Activated CD4-positive, alpha-beta T cell treated with anti-CD3 and anti-CD28 coated beads, Interleukin-2, amount 10 ng/mL, durations not matched to agents 24 days and 14 days (primary cell): ENCODE data around the gene DYDC1. TPM values are rescaled to one million over a fixed set of nuclear protein-coding genes. Genes with fewer than 3 reads are reported as not detected.
"Not testable (repeated sequence)": the region's sequence is repeated elsewhere in the genome, so short reads cannot be mapped to it uniquely, and the experiment has no call there.

Source experiments
- DNase-seq: peaks from one replicate; pipeline ENCODE4 v3.0.0; 2022
- H3K27ac Mint-ChIP-seq: one replicate; pipeline ENCODE4 v1.8.0; 2022; ENCODE audit warnings: mild to moderate bottlenecking, mixed read lengths
- H3K27me3 Mint-ChIP-seq: one replicate; pipeline ENCODE4 v1.8.0; 2022; ENCODE audit warnings: mixed read lengths
- H3K36me3 Mint-ChIP-seq: one replicate; pipeline ENCODE4 v1.8.0; 2022; ENCODE audit warnings: low read depth, mild to moderate bottlenecking, mixed read lengths
- H3K4me1 Mint-ChIP-seq: one replicate; pipeline ENCODE4 v1.8.0; 2021; ENCODE audit warnings: mixed read lengths
- H3K4me3 Mint-ChIP-seq: one replicate; pipeline ENCODE4 v1.8.0; 2022; ENCODE audit warnings: mild to moderate bottlenecking, moderate library complexity, mixed read lengths
- H3K9me3 Mint-ChIP-seq: one replicate; pipeline ENCODE4 v1.8.0; 2021; ENCODE audit warnings: mixed read lengths
- intact Hi-C: fragments of 100-400 bp; cut with micrococcal nuclease; formaldehyde crosslinking; loops from one replicate; pipeline ENCODE4 v1.15.1; 2023
- total RNA-seq: library from RNA; stranded (reverse); gene quantifications from 2 replicates; pipeline ENCODE4 v1.2.3, GENCODE V29; 2022

Gene DYDC1
- total RNA-seq, 1 donor from 2014 or later, result not detected

DNA sequence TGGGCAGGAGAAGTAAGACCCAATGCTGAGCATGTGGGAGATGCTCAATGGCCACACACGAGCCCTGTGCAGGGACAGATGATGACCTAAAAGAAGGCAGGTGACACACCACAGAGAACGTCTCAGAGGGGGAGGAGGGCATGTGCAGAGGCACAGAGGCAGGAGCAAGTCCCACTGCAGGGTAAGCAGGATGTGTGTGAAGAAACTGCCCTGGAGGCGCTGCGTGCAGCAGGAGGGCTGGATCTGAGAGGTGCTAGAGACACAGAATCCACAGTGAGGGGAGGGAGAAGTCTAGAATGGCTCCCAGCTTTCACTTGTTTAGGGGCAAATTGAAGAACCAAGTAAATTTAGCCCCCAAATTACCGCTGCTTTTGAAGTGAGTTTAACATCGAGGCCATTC lies 14.9 kb upstream of the DYDC1 start:
- Mint-ChIP-seq H3K36me3 (no peaks in the 10 kb centered on the region), H3K27me3 (peaks cover 5% of the 10 kb centered on the region), H3K4me1 (no peaks in the 10 kb centered on the region), H3K27ac (no peak overlapping the region), H3K4me3 (no peak overlapping the region), H3K9me3 (peaks cover 11% of the 10 kb centered on the region)
- intact Hi-C loops, result no loop called here
- DNase-seq, result no peak

DNA sequence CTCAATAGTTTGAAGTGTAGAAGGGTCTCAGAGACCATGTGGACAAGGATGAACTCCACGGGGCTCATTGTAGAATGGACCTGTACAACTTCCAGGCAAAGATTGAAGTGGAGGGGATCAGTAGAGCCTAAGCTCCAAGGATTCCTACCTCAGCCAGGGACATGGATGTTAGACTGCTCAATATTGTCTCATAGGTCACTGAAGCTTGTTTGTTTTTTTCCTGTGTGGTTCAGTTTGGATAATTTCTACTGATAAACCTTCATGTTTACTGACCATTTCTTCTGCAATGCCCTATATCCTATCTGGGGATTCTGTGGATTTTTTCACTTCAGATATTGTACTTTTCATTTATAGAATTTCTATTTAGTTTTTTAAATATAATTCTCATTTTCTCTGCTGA lies 9.0 kb upstream of the DYDC1 start:
- no peak overlapping the region for H3K4me3 Mint-ChIP-seq
- intact Hi-C loops, result no loop called here
- no peak overlapping the region for H3K27ac Mint-ChIP-seq
- no peak for DNase-seq
- no peaks in the 10 kb centered on the region for H3K36me3 Mint-ChIP-seq
- peaks cover 11% of the 10 kb centered on the region for H3K9me3 Mint-ChIP-seq
- peaks cover 8% of the 10 kb centered on the region for H3K27me3 Mint-ChIP-seq
- H3K4me1 Mint-ChIP-seq, result no peaks in the 10 kb centered on the region

DNA sequence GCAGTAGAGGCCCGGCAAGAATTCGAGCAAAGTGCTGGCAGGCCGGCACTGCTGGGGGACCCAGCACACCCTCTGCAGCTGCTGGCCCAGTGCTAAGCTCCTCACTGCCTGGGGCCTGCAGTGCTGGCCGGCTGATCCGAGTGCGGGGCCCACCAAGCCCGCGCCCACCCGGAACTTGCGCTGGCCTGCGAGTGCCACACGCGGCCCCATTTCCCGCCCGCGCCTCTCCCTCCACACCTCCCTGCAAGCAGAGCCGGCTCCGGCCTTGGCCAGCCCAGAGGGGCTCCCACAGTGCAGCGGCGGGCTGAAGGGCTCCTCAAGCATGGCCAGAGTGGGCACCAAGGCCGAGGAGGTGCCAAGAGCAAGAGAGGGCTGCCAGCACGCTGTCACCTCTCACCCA lies 3.1 kb upstream of the DYDC1 start:
- intact Hi-C loops, result no loop called here
- Mint-ChIP-seq H3K4me3 (no peak overlapping the region), H3K27ac (no peak overlapping the region), H3K4me1 (peaks cover 2% of the 10 kb centered on the region), H3K36me3 (no peaks in the 10 kb centered on the region), H3K27me3 (peaks cover 41% of the 10 kb centered on the region), H3K9me3 (no peaks in the 10 kb centered on the region)
- DNase-seq, result no peak

DNA sequence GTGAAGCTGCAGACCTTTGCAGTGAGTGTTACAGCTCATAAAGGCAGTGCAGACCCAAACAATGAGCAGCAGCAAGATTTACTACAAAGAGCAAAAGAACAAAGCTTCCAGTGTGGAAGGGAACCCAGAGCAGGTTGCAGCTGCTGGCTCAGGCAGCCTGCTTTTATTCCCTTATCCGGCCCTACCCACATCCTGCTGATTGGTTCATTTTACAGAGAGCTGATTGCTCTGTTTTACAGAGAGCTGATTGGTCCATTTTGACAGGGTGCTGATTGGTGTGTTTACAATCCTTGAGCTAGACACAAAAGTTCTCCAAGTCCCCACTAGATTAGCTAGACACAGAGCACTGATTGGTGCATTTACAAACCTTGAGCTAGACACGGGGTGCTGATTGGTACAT lies 2.4 kb upstream of the DYDC1 start:
- H3K27me3 Mint-ChIP-seq, result peaks cover 40% of the 10 kb centered on the region
- intact Hi-C loops, H3K9me3 Mint-ChIP-seq, H3K27ac Mint-ChIP-seq, H3K4me3 Mint-ChIP-seq, H3K4me1 Mint-ChIP-seq, DNase-seq, H3K36me3 Mint-ChIP-seq: not testable (repeated sequence)

DNA sequence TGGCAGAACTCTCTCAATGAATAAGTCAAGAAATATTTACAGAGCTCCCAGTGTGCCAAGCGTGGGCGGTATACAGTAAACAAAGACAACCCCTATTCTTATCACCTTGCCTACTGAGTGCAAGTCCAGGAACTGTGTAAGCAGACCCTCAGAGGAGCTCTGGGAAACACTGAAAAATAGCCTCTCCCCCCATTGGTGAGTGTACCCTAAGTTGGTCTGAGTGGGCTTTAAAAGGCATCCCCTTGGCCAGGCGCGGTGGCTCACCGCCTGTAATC lies 1.2 kb upstream of the DYDC1 start:
- intact Hi-C loops, result no loop called here
- Mint-ChIP-seq H3K27me3 (peaks cover 41% of the 10 kb centered on the region), H3K4me3 (no peak overlapping the region), H3K27ac (no peak overlapping the region), H3K36me3 (no peaks in the 10 kb centered on the region), H3K4me1 (peaks cover 2% of the 10 kb centered on the region), H3K9me3 (no peaks in the 10 kb centered on the region)
- DNase-seq, result no peak

DNA sequence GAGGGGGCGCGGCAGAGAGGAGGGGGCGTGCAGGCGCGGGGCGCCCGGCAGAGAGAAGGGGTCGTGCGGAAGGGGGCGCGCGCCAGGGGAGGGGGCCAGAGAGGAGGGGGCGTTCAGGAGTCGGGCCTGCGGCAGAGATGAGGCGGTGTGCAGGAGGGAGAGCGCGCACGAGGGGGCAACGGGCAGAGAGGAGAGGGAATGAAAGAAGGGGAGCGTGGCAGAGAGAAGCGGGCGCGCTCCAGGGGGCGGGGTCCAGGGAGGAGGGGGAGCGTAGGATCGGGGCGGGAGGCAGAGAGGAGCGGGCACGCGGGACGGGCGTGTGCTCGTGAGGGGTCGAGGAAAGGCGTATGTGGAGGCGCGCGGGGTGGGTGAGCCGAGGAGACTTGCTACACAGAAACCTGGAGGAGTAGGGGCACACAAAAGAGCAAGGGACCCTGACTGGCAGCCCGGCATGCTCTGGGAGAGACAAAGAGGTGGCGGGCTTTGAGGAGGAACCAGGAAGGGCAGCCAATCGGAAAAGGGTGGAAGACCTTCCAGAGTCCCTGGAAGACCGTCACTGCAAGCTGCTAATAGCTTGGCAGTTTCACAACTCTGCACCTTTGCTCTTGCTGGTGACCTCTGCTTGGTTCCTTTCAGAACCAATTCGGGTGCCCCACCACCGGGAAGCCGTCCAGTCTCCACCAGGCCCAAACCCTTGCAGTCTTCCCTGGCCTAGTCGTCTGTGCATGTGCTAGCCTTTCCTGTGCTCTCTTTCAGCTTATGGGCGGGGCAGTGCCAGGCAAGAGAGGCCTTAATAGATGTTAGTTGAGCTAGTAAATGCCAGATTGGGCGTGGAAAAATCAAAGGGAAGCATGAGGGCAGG lies 665 bp upstream of the DYDC1 start:
- no peak for DNase-seq
- peak overlapping the region; percentile 73 for H3K4me3 Mint-ChIP-seq

DNA sequence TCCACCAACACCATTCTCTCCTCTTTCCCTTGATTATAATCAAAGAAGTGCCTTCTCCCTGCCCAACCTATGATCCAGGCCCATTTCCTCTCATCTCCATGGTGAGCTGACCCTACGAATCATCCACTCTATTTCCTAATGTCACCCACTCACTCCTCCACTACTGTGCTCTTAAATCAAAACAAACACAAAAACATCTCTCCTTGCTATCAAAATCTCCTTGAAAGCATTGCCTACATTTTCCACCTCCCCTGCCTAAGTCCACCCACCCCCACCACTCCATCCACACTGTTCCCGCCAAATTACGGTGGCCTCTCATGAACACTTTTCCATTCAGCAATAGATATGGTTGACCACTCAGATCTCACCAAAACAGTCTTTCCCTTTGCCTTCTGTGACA lies 5.3 kb downstream of the DYDC1 start:
- no peaks in the 10 kb centered on the region for H3K9me3 Mint-ChIP-seq
- intact Hi-C loops, result no loop called here
- no peaks in the 10 kb centered on the region for H3K4me1 Mint-ChIP-seq
- peaks cover 35% of the 10 kb centered on the region for H3K27me3 Mint-ChIP-seq
- H3K27ac Mint-ChIP-seq, result no peak overlapping the region
- H3K4me3 Mint-ChIP-seq, result no peak overlapping the region
- H3K36me3 Mint-ChIP-seq, result no peaks in the 10 kb centered on the region
- DNase-seq, result no peak

More for the DNA sequence above, 665 bp upstream of the DYDC1 start:
- intact Hi-C loops, result no loop called here
- no peaks in the 10 kb centered on the region for H3K36me3 Mint-ChIP-seq
- no peaks in the 10 kb centered on the region for H3K9me3 Mint-ChIP-seq
- peaks cover 44% of the 10 kb centered on the region for H3K27me3 Mint-ChIP-seq
- peaks cover 2% of the 10 kb centered on the region for H3K4me1 Mint-ChIP-seq
- H3K27ac Mint-ChIP-seq, result no peak overlapping the region

DNA sequence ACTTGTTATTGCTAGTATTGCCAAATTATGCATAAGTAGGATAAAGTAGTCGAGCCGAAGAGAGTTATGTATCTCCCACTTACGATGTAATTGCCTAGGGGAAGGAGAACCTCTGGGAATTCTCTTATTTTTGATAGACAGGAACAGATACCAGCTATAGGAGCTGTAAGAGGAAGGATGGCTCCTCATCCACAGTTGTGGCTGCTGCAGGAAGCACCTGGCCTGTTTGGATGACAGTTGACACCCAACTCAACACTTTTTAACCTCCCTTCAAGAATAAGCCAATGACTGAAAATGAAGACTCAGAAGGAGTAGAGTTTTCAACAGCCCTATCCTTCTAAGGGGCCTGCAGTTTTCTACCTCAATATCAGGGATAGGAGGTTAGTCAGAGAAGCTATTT lies 6.3 kb downstream of the DYDC1 start:
- no peaks in the 10 kb centered on the region for H3K36me3 Mint-ChIP-seq
- H3K27me3 Mint-ChIP-seq, result peaks cover 25% of the 10 kb centered on the region
- intact Hi-C loops, result no loop called here

DNA sequence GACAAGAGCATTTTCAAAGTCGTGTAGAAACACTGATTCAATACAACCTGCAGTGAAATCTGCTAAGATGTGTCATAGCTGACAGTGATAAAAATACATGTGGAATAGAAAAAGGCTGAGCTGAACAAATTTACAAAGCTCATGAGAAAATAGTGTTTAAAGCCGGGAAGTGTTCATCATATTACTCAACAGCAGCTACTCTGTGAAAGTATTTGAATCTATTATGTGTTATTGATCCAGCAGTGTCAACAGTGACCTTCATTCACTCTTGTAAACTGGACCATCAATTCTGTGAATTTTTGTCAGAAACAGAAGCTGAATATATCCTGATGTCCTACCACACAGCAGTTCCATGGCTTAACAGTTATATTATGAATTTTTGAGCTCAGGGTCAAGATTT lies 11.6 kb downstream of the DYDC1 start:
- DNase-seq, result no peak
- Mint-ChIP-seq H3K36me3 (no peaks in the 10 kb centered on the region), H3K27me3 (peaks cover 4% of the 10 kb centered on the region), H3K27ac (no peak overlapping the region), H3K9me3 (no peaks in the 10 kb centered on the region), H3K4me3 (no peak overlapping the region), H3K4me1 (no peaks in the 10 kb centered on the region)
- intact Hi-C loops, result no loop called here

More for the DNA sequence above, 6.3 kb downstream of the DYDC1 start:
- H3K4me3 Mint-ChIP-seq, result no peak overlapping the region
- H3K4me1 Mint-ChIP-seq, result no peaks in the 10 kb centered on the region
- no peak overlapping the region for H3K27ac Mint-ChIP-seq
- H3K9me3 Mint-ChIP-seq, result no peaks in the 10 kb centered on the region
- DNase-seq, result no peak

DNA sequence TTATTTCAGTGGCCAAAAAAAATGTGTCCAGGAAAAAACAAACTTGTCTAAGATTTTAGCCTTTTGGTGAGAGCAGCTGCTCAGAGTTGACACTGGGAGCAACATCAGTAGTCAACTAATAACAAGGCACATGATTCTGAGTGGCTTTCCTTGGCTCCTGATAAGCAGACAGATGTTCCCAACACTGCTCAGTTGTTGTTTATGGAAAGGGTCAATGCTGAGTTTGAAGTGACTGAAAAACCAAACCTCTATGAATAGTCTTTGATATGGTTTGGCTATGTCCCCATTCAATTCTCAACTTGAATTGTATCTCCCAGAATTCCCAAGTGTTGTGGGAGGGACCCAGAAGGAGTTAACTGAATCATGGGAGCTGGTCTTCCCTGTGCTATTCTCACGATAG lies 12.3 kb downstream of the DYDC1 start:
- no peaks in the 10 kb centered on the region for H3K9me3 Mint-ChIP-seq
- no peak for DNase-seq
- intact Hi-C loops, result no loop called here
- no peak overlapping the region for H3K4me3 Mint-ChIP-seq
- H3K27ac Mint-ChIP-seq, result no peak overlapping the region
- H3K36me3 Mint-ChIP-seq, result no peaks in the 10 kb centered on the region
- no peaks in the 10 kb centered on the region for H3K4me1 Mint-ChIP-seq
- peaks cover 2% of the 10 kb centered on the region for H3K27me3 Mint-ChIP-seq

DNA sequence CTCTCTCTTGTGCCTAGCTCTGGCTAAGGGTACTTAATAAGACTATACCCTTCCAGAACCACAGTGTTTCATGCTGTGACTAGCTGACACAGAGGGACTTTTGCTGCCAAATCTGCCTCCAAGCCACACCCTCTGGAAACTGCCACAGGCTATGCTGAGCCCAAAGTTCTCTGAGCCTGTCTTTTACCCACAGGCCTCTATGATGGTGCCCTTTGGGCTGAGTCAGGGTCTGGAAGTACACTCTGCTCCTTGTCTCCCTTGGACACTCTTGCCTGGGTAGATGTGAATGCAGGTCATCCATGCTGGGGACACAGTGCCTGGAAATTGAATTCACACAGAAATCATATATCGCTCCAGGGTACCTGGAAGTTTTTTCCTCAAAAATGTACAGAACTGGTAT lies 22.6 kb downstream of the DYDC1 start:
- H3K9me3 Mint-ChIP-seq, result no peaks in the 10 kb centered on the region
- no peaks in the 10 kb centered on the region for H3K36me3 Mint-ChIP-seq
- H3K4me1 Mint-ChIP-seq, result no peaks in the 10 kb centered on the region
- H3K27me3 Mint-ChIP-seq, result peaks cover 14% of the 10 kb centered on the region
- DNase-seq, result no peak
- intact Hi-C loops, result no loop called here
- no peak overlapping the region for H3K27ac Mint-ChIP-seq
- H3K4me3 Mint-ChIP-seq, result no peak overlapping the region

DNA sequence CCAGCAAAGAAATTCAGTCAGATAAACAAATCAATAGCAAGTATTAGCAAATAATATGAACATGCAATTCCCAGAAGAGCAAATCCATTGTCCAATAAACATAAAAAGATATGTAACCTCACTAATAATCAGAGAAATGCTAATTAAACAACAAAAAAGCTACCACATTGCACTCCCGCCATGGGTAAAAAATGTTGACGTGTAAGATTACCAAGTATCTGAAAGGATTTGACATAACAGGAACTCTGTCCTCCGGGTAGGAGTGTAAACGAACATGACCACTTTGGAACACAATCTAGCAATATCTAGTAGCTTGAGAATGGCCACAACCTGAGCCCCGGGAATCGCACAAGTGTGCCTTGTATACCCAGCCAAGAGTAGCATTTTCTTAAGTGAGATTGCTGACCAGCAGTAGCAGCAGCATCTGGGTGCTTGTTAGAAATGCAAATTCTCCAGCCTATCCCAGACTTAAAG lies 31.6 kb downstream of the DYDC1 start:
- Mint-ChIP-seq H3K27ac (no peak overlapping the region), H3K9me3 (no peaks in the 10 kb centered on the region), H3K27me3 (peaks cover 3% of the 10 kb centered on the region), H3K4me1 (no peaks in the 10 kb centered on the region), H3K36me3 (no peaks in the 10 kb centered on the region), H3K4me3 (no peak overlapping the region)
- intact Hi-C loops, result no loop called here
- DNase-seq, result no peak

DNA sequence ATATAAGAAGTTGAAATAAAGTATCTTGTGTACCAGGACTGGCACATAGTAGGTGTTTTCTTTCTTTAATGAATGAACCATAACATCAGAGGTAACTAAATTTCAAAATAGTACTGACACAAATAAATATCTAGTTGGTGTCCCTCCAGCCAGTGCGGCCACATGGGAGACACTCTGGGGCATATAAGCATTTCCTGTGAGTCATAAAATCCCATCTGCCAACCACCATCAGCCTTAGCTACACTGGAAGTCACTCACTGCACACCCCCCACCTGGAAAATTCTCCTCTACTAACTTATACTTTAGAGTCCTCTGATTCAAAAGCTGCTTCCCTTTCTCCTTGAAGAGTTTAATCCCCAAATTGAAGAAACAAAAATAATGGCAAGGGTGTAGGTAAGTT lies 32.5 kb downstream of the DYDC1 start:
- no peaks in the 10 kb centered on the region for H3K9me3 Mint-ChIP-seq
- no peaks in the 10 kb centered on the region for H3K36me3 Mint-ChIP-seq
- DNase-seq, result no peak
- no peak overlapping the region for H3K27ac Mint-ChIP-seq
- H3K4me1 Mint-ChIP-seq, result no peaks in the 10 kb centered on the region
- intact Hi-C loops, result no loop called here
- peaks cover 6% of the 10 kb centered on the region for H3K27me3 Mint-ChIP-seq
- no peak overlapping the region for H3K4me3 Mint-ChIP-seq

DNA sequence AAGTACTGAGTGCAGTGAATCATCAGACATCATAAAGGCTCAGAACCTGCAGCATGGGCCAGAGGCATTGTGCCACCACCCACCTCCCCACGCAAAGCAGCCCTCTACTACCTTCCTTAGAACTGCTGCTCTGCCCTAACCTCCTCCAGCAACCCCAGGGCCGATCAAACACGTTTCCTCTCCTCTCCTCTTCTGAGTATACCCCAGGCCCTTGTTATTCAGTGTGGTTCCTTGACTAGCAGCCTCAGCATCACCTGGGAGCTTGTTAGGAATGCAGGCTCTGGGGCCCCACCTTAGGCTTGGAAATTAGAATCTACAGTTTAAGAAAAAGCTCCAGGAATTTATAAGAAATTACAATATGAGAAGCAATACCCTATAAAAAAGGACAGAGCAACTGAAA lies 33.2 kb downstream of the DYDC1 start:
- H3K4me3 Mint-ChIP-seq, result no peak overlapping the region
- intact Hi-C loops, result no loop called here
- DNase-seq, result no peak
- H3K36me3 Mint-ChIP-seq, result no peaks in the 10 kb centered on the region
- H3K9me3 Mint-ChIP-seq, result no peaks in the 10 kb centered on the region
- H3K27me3 Mint-ChIP-seq, result peaks cover 6% of the 10 kb centered on the region
- H3K27ac Mint-ChIP-seq, result no peak overlapping the region
- H3K4me1 Mint-ChIP-seq, result no peaks in the 10 kb centered on the region

DNA sequence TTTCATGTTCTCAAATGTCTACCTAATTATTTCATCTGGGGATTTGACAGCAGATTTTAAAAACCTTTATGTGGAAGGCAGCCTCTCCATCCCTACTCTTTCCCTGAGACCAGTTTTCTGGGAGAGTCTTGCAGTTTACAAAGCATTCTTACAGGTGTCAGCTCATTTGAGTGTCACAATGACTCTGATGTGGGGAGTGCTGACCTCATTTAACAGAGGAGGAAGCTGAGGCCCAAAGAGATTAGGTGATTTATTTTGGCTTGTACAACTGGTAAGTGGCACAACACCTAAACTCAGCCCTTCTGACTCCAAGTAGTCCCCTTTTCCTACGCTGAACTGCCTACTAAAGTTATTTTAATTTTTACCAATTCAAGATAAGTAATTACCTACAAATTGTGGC lies 33.8 kb downstream of the DYDC1 start:
- Mint-ChIP-seq H3K9me3 (no peaks in the 10 kb centered on the region), H3K27me3 (peaks cover 6% of the 10 kb centered on the region), H3K36me3 (no peaks in the 10 kb centered on the region), H3K4me3 (no peak overlapping the region), H3K27ac (no peak overlapping the region), H3K4me1 (no peaks in the 10 kb centered on the region)
- intact Hi-C loops, result no loop called here
- no peak for DNase-seq
